GM12878 (cell line): ENCODE results near the gene SPATS1. TPM values are rescaled to one million over a fixed set of nuclear protein-coding genes. Genes with fewer than 3 reads are reported as not detected.

Source experiments
- ATAC-seq: fragments of 200-7000 bp; cut with Tn5 transposase; 3 replicates; pipeline ENCODE4 v1.9.1; 2020; ENCODE audit warnings: mild to moderate bottlenecking, moderate library complexity
- BruUV-seq: library from RNA; stranded (reverse); fragments of 400-500 nt; replicated peaks from 2 replicates; lab custom pipeline; 2021; lab: Mats Ljungman, UMichigan
- CTCF ChIA-PET: fragments of 300-600 bp; sonication (Branson Sonifier 250); formaldehyde crosslinking; extraction: SDS; loops from one replicate; lab custom pipeline; 2021; ENCODE audit warnings: inconsistent platforms; lab: Yijun Ruan, JAX
- POLR2A ChIA-PET: fragments of 350-600 bp; formaldehyde crosslinking; extraction: SDS; loops from one replicate; lab custom pipeline; 2021; ENCODE audit warnings: inconsistent platforms; lab: Charles Lee
- RAD21 ChIA-PET: fragments of 300-600 bp; sonication (Branson Sonifier 250); formaldehyde crosslinking; loops from one replicate; lab custom pipeline; 2023; ENCODE audit warnings: antibody characterized with exemption; ENCODE audit not compliant: unreplicated experiment; lab: Charles Lee
- SMC1A ChIA-PET: fragments of 300-600 bp; sonication (Branson Sonifier 250); formaldehyde crosslinking; loops from one replicate; lab custom pipeline; 2023; ENCODE audit not compliant: unreplicated experiment, uncharacterized antibody; lab: Charles Lee
- DNase-seq: peaks from one replicate; pipeline ENCODE4 v3.0.0-alpha.2; 2011; ENCODE audit warnings: low read depth, low spot score
- FAIRE-seq: peaks from 3 replicates; lab custom pipeline; 2011; peaks lifted over from hg19 to GRCh38; lab: Jason Lieb, UNC
- H2AFZ ChIP-seq: 2 replicates; pipeline ENCODE4 v1.6.0; 2011; ENCODE audit warnings: low read depth, low read length, control low read depth; ENCODE audit not compliant: control insufficient read depth
- H3K27ac ChIP-seq: 2 replicates; pipeline ENCODE4 v1.5.1; 2011; ENCODE audit warnings: control low read depth; ENCODE audit not compliant: control insufficient read depth, insufficient read depth
- H3K27me3 ChIP-seq, 2 experiments: replicated peaks in 1 of 2; 2 replicates each; pipeline versions ENCODE4 v1.6.0 to v1.6.1; 2011; ENCODE audit warnings: low read length in 1 of 2; ENCODE audit not compliant: control insufficient read depth in 2 of 2, insufficient read depth in 2 of 2
- H3K36me3 ChIP-seq, 2 experiments: 2 replicates each; pipeline ENCODE4 v1.5.1; 2011; ENCODE audit warnings: low read length in 1 of 2; ENCODE audit not compliant: control insufficient read depth in 2 of 2, insufficient read depth in 2 of 2
- H3K4me1 ChIP-seq: 2 replicates; pipeline ENCODE4 v1.6.1; 2011; ENCODE audit warnings: mild to moderate bottlenecking, low read length, moderate library complexity, mixed read lengths; ENCODE audit not compliant: control insufficient read depth, insufficient read depth
- H3K4me2 ChIP-seq: 2 replicates; pipeline ENCODE4 v1.6.0; 2011; ENCODE audit warnings: control low read depth; ENCODE audit not compliant: control insufficient read depth, insufficient read depth
- H3K4me3 ChIP-seq: fragments of 200-600 bp; sonication (generic); 2 replicates; pipeline ENCODE4 v1.5.1; 2016
- H3K79me2 ChIP-seq: 2 replicates; pipeline ENCODE4 v1.6.0; 2011; ENCODE audit warnings: low read length; ENCODE audit not compliant: control insufficient read depth, insufficient read depth
- H3K9ac ChIP-seq: 2 replicates; pipeline ENCODE4 v1.8.0; 2011; ENCODE audit warnings: low read length, control low read depth, mixed read lengths; ENCODE audit not compliant: control insufficient read depth, insufficient read depth
- H3K9me3 ChIP-seq: replicated peaks from 3 replicates; pipeline ENCODE4 v1.5.1; 2011; ENCODE audit warnings: mild to moderate bottlenecking, low read length; ENCODE audit not compliant: control insufficient read depth, insufficient read depth
- H4K20me1 ChIP-seq: 2 replicates; pipeline ENCODE4 v1.6.0; 2011; ENCODE audit not compliant: control insufficient read depth, insufficient read depth
- BCL11A ChIP-seq: IDR thresholded peaks from 2 replicates; pipeline ENCODE4 v1.6.1; 2011; ENCODE audit warnings: low read depth, low read length
- BHLHE40 ChIP-seq, 2 experiments: fragments of 450-650 bp in 1 of 2; IDR thresholded peaks; 2 replicates each; pipeline ENCODE4 v1.6.1; 2011 to 2017; ENCODE audit warnings: low read depth in 2 of 2, borderline replicate concordance in 1 of 2, improper control_type of control experiment in 1 of 2, low read length in 1 of 2, mild to moderate bottlenecking in 1 of 2
- CBX5 ChIP-seq: sonication (generic); IDR thresholded peaks from 2 replicates; pipeline ENCODE4 v1.6.1; 2016; ENCODE audit warnings: low read depth, moderate library complexity, mild to moderate bottlenecking, inconsistent platforms
- E4F1 ChIP-seq: fragments of 450-650 bp; IDR thresholded peaks from 2 replicates; pipeline ENCODE4 v1.6.1; 2018; ENCODE audit warnings: borderline replicate concordance, mild to moderate bottlenecking; ENCODE audit not compliant: partially characterized antibody
- FOS ChIP-seq: IDR thresholded peaks from 3 replicates; pipeline ENCODE4 v1.6.1; 2011; ENCODE audit warnings: borderline replicate concordance; ENCODE audit not compliant: insufficient read length; ENCODE audit errors: extremely low read depth
- JUND ChIP-seq: IDR thresholded peaks from 2 replicates; pipeline ENCODE4 v1.6.1; 2012; ENCODE audit warnings: low read depth, mild to moderate bottlenecking, low read length, improper control_type of control experiment, moderate library complexity
- KLF5 ChIP-seq: fragments of 450-650 bp; IDR thresholded peaks from 2 replicates; pipeline ENCODE4 v1.6.1; 2014; ENCODE audit warnings: mild to moderate bottlenecking; ENCODE audit not compliant: partially characterized antibody
- MTA2 ChIP-seq: fragments of 450-650 bp; IDR thresholded peaks from 2 replicates; pipeline ENCODE4 v1.6.1; 2016; ENCODE audit warnings: low read depth, mild to moderate bottlenecking, moderate library complexity
- PAX8 ChIP-seq: fragments of 450-650 bp; IDR thresholded peaks from 2 replicates; pipeline ENCODE4 v1.6.1; 2017; ENCODE audit warnings: mild to moderate bottlenecking, moderate library complexity
- POLR2AphosphoS5 ChIP-seq: IDR thresholded peaks from 2 replicates; pipeline ENCODE4 v1.6.1; 2011; ENCODE audit warnings: mild to moderate bottlenecking, low read length, inconsistent platforms
- PRDM15 ChIP-seq: fragments of 450-650 bp; formaldehyde crosslinking; IDR thresholded peaks from 2 replicates; pipeline ENCODE4 v1.4.0; 2020; ENCODE audit warnings: mild to moderate bottlenecking, moderate library complexity
- RCOR1 ChIP-seq: conservative IDR thresholded peaks from 2 replicates; pipeline ENCODE4 v1.6.1; 2012; ENCODE audit warnings: low read depth, low read length, improper control_type of control experiment
- SMAD5 ChIP-seq: IDR thresholded peaks from 2 replicates; pipeline ENCODE4 v1.6.1; 2016; ENCODE audit warnings: antibody characterized with exemption, low read depth
- STAT3 ChIP-seq: IDR thresholded peaks from 2 replicates; pipeline ENCODE4 v1.6.1; 2011; ENCODE audit warnings: low read depth, low read length, improper control_type of control experiment
- TCF12 ChIP-seq: IDR thresholded peaks from 2 replicates; pipeline ENCODE4 v1.6.1; 2011; ENCODE audit warnings: low read depth, mild to moderate bottlenecking, low read length
- ZBED1 ChIP-seq: IDR thresholded peaks from 2 replicates; pipeline ENCODE4 v1.6.1; 2016; ENCODE audit warnings: borderline replicate concordance
- ZZZ3 ChIP-seq: IDR thresholded peaks from 2 replicates; pipeline ENCODE4 v1.6.1; 2011; ENCODE audit warnings: low read depth; ENCODE audit not compliant: control insufficient read depth, insufficient read length
- WGBS: methylation state at CpG from one replicate; pipeline ENCODE4 v1.1.6; 2016; ENCODE audit warnings: low lambda C conversion rate; ENCODE audit not compliant: insufficient replicate concordance, insufficient coverage; ENCODE audit errors: missing lambda C conversion rate; 5-methylcytosine and 5-hydroxymethylcytosine counted together
- in situ Hi-C: fragments of 300-500 bp; cut with MboI; formaldehyde crosslinking; loops from 9 replicates; pipeline ENCODE4 v1.14.3; 2018; ENCODE audit warnings: mixed read lengths
- intact Hi-C: fragments of 100-400 bp; cut with micrococcal nuclease; formaldehyde crosslinking; loops from one replicate; pipeline ENCODE4 v1.14.2; 2022; ENCODE audit not compliant: unreplicated experiment
- polyA plus RNA-seq, 11 experiments: library from polyadenylated mRNA; depleted of rRNA in 4 of 11; unstranded in 6 of 11; stranded (reverse) in 5 of 11; fragments of >200 nt; fragmentation: Nextera tagmentation in 4 of 11; fragmentation: Illumina TruSeq in 1 of 11; extraction: Ambion mirVana in 4 of 11; extraction: Trizol in 1 of 11; gene quantifications; 1 replicate in 1 of 11; 2 replicates in 10 of 11; pipeline versions ENCODE4 v1.2.1 to v1.2.3, GENCODE V29; 2011 to 2016; ENCODE audit warnings: inconsistent platforms in 2 of 11, missing spikeins in 2 of 11, low read depth in 1 of 11
- total RNA-seq, 4 experiments: library from RNA; depleted of rRNA in 3 of 4; stranded (reverse); fragments of >200 nt in 3 of 4; fragmentation: Illumina TruSeq in 1 of 4; extraction: Trizol in 1 of 4; gene quantifications; 2 replicates each; pipeline versions ENCODE4 v1.2.1 to v1.2.3, GENCODE V29; 2013 to 2021
- TF ChIP-seq, protein P1 (sequence below): fragments of 450-650 bp; IDR thresholded peaks from 2 replicates; pipeline ENCODE4 v1.6.1; 2014; ENCODE audit warnings: mild to moderate bottlenecking
- TF ChIP-seq, protein P2 (sequence below): IDR thresholded peaks from 2 replicates; pipeline ENCODE4 v1.6.1; 2012; ENCODE audit warnings: low read depth, low read length, improper control_type of control experiment

The SPATS1 gene
- total and polyA plus RNA-seq, 10 of the 15 experiments (the other 5 are each of a cell fraction or from before 2014, with no cell fraction given), result 0.12 TPM; not detected in 9

DNA sequence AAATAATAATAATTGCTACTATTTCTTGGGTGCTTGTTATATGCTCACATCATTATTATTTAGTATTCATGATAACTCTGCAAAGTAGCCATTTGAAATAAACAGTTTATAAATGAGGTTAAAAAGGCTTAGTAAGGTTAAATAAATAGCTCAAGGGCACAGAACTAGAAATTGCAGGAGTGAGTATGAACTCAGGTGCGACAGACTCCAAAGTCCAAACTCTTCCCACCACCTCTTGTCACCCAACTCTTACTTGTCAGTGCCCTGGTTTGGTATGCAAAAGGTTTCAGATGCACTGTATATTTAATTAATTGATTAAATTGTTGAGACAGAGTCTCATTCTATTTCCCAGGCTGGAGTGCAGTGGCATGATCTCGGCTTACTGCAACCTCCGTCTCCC, 24.3 kb downstream of the SPATS1 start:
- RAD21 ChIA-PET, result no interaction called here
- Histone ChIP-seq H3K79me2 (no peaks in the 10 kb centered on the region), H4K20me1 (no peaks in the 10 kb centered on the region; the same call in 1 of the 2 replicates), H3K27me3 (peaks cover 0 to 3% of the 10 kb centered on the region in 2 experiments; a peak in 1 of 4 replicates), H3K36me3 (no peaks in the 10 kb centered on the region), H2AFZ (no peak overlapping the region), H3K4me3 (no peak overlapping the region), H3K27ac (no peak overlapping the region), H3K9ac (no peak overlapping the region), H3K4me2 (no peak overlapping the region), H3K9me3 (no peaks in the 10 kb centered on the region), H3K4me1 (no peaks in the 10 kb centered on the region)
- SMC1A ChIA-PET, result interaction anchor here (1.4 kb wide), 1 partner anchor 15 kb away, joined by 3 read pairs; no protein-coding TSS in a partner anchor
- TF ChIP-seq, protein P1, sequence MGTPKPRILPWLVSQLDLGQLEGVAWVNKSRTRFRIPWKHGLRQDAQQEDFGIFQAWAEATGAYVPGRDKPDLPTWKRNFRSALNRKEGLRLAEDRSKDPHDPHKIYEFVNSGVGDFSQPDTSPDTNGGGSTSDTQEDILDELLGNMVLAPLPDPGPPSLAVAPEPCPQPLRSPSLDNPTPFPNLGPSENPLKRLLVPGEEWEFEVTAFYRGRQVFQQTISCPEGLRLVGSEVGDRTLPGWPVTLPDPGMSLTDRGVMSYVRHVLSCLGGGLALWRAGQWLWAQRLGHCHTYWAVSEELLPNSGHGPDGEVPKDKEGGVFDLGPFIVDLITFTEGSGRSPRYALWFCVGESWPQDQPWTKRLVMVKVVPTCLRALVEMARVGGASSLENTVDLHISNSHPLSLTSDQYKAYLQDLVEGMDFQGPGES, result no peak
- TF ChIP-seq ZZZ3 (no peak), RCOR1 (no peak), PAX8 (no peak), MTA2 (no peak), KLF5 (no peak), PRDM15 (CRISPR knock-in tag) (no peak), JUND (no peak), BHLHE40 (IDR thresholded peaks at IDR 0.05; ENCODE audit: borderline replicate concordance in 1 of 2, low read depth in 2 of 2, low read length in 1 of 2) (no peak), CBX5 (no peak), SMAD5 (no peak), STAT3 (no peak), BCL11A (no peak), ZBED1 (no peak), E4F1 (no peak), POLR2AphosphoS5 (no peak), FOS (no peak), TCF12 (no peak)
- TF ChIP-seq, protein P2, sequence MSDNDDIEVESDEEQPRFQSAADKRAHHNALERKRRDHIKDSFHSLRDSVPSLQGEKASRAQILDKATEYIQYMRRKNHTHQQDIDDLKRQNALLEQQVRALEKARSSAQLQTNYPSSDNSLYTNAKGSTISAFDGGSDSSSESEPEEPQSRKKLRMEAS, result no peak
- intact Hi-C loops, result no loop called here
- DNase-seq, result no peak
- in situ Hi-C loops, result no loop called here
- CTCF ChIA-PET, result interaction anchor here (1.2 kb wide), 1 partner anchor 9 kb away, joined by 3 read pairs; no protein-coding TSS in a partner anchor
- FAIRE-seq, result no peak
- no TSS peak for BruUV-seq
- no peak for ATAC-seq
- POLR2A ChIA-PET, result no interaction called here
- WGBS, result 95% methylated on average over 3 of the region's 3 CpGs
